ENCODE measurements around the gene ATP8A2.

Gene ATP8A2

GRCh38 chr13:26010487-26011207 is 638.9 kb downstream of the ATP8A2 start:
- Mint-ChIP-seq H3K36me3 (ENCODE audit: insufficient read depth) (no peaks in the 10 kb centered on the region), H3K9me3 (peaks cover 0 to under 1% of the 10 kb centered on the region in 2 donors), H3K27ac (no peak overlapping the region), H3K27me3 (peaks cover 6 to 19% of the 10 kb centered on the region in 2 donors), H3K4me3 (no peak overlapping the region), H3K4me1 (ENCODE audit: low read depth in 2 of 2) (peaks cover 0 to 2% of the 10 kb centered on the region in 2 donors)
- no peak for ATAC-seq (replicated peaks)
- no peak for DNase-seq

GRCh38 chr13:26011208-26011573 is 639.4 kb downstream of the ATP8A2 start:
- ATAC-seq (replicated peaks), result no peak
- no peak for DNase-seq
- peaks cover 0 to 2% of the 10 kb centered on the region in 2 donors for H3K4me1 Mint-ChIP-seq (ENCODE audit: low read depth in 2 of 2)
- H3K9me3 Mint-ChIP-seq, result no peaks in the 10 kb centered on the region
- H3K4me3 Mint-ChIP-seq, result peak overlapping the region in 1 of 2 donors; percentile 76
- no peaks in the 10 kb centered on the region for H3K36me3 Mint-ChIP-seq (ENCODE audit: insufficient read depth)
- H3K27ac Mint-ChIP-seq, result peak overlapping the region in 1 of 2 donors; percentile 74
- peaks cover 6 to 19% of the 10 kb centered on the region in 2 donors for H3K27me3 Mint-ChIP-seq

GRCh38 chr13:26011996-26012821 is 640.4 kb downstream of the ATP8A2 start:
- peaks cover 0 to 2% of the 10 kb centered on the region in 2 donors for H3K4me1 Mint-ChIP-seq (ENCODE audit: low read depth in 2 of 2)
- H3K27ac Mint-ChIP-seq, result peak overlapping the region; percentile 60 to 74
- DNase-seq, result peak; percentile 23 to 37 (median 29)
- peaks cover 5 to 17% of the 10 kb centered on the region in 2 donors for H3K27me3 Mint-ChIP-seq
- no peaks in the 10 kb centered on the region for H3K36me3 Mint-ChIP-seq (ENCODE audit: insufficient read depth)
- ATAC-seq (replicated peaks), result peak; percentile 95
- peak overlapping the region; percentile 76 to 81 for H3K4me3 Mint-ChIP-seq
- H3K9me3 Mint-ChIP-seq, result no peaks in the 10 kb centered on the region

- H3K27ac Mint-ChIP-seq, result peak overlapping the region; percentile 0 to 74
- H3K4me1 Mint-ChIP-seq (ENCODE audit: low read depth in 2 of 2), result peaks cover 0 to 2% of the 10 kb centered on the region in 2 donors
- no peaks in the 10 kb centered on the region for H3K36me3 Mint-ChIP-seq (ENCODE audit: insufficient read depth)
- DNase-seq (no peak), ATAC-seq (replicated peaks) (no peak)
- peaks cover 0 to 16% of the 10 kb centered on the region in 2 donors for H3K27me3 Mint-ChIP-seq
- H3K4me3 Mint-ChIP-seq, result peak overlapping the region; percentile 76 to 81
- H3K9me3 Mint-ChIP-seq, result no peaks in the 10 kb centered on the region
Observed at GRCh38 chr13:26012995-26013394, 641.2 kb downstream of the ATP8A2 start.

DNA sequence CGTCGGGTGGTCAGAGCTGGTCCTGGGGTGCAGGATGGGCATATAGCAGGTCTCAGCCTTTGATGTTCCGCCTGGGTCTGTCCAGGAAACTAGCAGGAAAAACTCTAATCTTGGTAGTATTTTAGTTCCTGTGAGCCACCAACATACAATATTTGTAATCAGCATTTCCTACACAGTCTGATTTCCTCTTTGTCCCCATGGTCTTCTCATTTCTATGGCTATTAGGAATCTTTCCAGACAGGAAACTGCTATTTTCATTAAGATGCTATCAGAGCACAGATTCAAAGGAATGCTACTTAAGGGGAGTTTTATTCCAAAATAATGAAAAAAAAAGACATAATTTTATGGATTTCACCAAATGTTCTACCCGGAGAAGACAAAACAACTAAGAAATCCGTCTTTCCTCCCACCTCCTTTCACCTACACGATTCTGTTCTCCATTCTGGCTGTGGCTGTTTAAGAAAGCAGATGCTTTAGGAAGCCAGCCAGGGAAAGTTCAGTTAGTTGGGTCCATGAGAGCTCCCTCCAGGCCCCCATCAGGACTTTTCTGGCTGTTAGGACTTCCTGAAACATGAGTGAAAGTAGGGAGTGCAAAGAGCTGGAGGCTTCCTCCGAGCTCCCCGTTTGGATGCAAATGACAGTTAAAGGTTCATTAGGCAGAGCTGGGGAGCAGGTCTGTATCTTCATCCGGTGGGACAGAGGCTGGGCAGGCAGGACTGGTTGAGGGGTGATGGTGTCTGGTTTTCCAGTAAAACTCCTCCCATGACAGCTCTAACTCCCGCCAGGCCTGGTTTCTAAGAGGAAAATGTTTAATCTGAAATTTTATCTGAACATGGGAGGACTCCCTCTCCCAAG is 643.7 kb downstream of the ATP8A2 start:
- no peak overlapping the region for H3K27ac Mint-ChIP-seq
- no peaks in the 10 kb centered on the region for H3K9me3 Mint-ChIP-seq
- H3K4me3 Mint-ChIP-seq, result no peak overlapping the region
- no peaks in the 10 kb centered on the region for H3K36me3 Mint-ChIP-seq (ENCODE audit: insufficient read depth)
- no peak for ATAC-seq (replicated peaks)
- H3K4me1 Mint-ChIP-seq (ENCODE audit: low read depth in 2 of 2), result peaks cover 0 to 2% of the 10 kb centered on the region in 2 donors
- no peak for DNase-seq
- H3K27me3 Mint-ChIP-seq, result peaks cover under 1 to 23% of the 10 kb centered on the region in 2 donors

DNA sequence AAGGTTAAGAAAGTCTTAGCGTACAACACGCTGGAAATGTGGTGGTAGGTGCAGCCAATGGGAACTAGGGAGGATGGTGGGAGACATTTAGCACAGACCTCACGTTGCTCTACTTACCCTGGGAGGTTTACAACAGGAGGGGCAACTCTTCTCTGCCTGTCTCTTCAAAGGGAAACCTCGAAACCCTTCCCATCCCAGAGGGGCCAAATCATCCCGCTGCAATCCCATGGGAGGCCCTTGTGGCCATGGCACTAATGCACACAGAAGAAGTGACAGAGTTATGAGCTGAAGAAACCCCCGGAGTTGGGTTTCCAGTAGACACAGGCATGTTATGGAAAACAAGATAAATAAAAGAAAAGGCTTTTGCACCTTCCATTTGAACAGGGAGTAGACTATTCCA is 644.4 kb downstream of the ATP8A2 start:
- no peak for ATAC-seq (replicated peaks)

GRCh38 chr13:26017196-26017921 is 645.6 kb downstream of the ATP8A2 start:
- Mint-ChIP-seq H3K27me3 (peaks cover 10 to 35% of the 10 kb centered on the region in 2 donors), H3K36me3 (ENCODE audit: insufficient read depth) (no peaks in the 10 kb centered on the region), H3K4me3 (no peak overlapping the region), H3K4me1 (ENCODE audit: low read depth in 2 of 2) (peaks cover 0 to 2% of the 10 kb centered on the region in 2 donors), H3K9me3 (no peaks in the 10 kb centered on the region), H3K27ac (peak overlapping the region in 1 of 2 donors; percentile 39)
- DNase-seq, result no peak
- no peak for ATAC-seq (replicated peaks)

More for the DNA sequence above, 644.4 kb downstream of the ATP8A2 start:
- DNase-seq, result no peak
- H3K9me3 Mint-ChIP-seq, result no peaks in the 10 kb centered on the region
- H3K4me3 Mint-ChIP-seq, result no peak overlapping the region
- no peaks in the 10 kb centered on the region for H3K36me3 Mint-ChIP-seq (ENCODE audit: insufficient read depth)
- H3K4me1 Mint-ChIP-seq (ENCODE audit: low read depth in 2 of 2), result peaks cover 0 to 2% of the 10 kb centered on the region in 2 donors
- peaks cover 8 to 30% of the 10 kb centered on the region in 2 donors for H3K27me3 Mint-ChIP-seq
- no peak overlapping the region for H3K27ac Mint-ChIP-seq

DNA sequence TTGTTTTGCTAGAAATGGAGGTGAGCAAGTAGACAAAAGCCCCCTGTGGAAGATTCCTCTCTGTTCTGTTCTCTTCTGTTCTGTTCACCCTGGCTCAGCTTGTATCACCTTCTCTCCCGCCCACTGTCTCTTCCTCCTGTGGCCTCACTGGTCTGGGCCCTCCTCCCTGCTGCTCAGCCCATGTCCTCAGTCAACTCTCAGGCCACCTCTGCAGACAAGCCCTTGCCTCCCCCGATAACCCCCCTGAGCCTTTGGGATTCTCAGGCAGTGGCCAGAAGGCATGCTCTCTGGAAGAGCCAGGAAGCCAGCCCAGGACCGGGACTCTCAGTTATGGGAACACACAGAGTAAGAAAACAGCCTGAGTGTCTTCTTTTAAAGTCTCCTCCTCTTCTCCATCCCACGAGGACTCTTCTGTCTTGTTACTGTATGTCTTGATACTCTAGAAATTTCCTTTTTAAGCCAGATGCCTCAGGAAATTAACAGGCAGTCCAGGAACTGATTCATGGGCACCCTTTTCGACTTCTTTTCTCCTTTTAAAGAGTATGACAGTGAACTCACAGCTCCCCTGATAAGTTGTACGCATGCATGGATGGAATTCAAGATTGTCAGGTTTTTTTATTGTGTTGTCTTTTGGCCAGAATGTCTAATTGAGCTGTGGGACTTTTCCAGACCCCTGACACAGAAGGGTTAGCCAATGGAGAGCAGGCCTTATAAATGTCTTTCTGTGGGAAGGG is 646.3 kb downstream of the ATP8A2 start:
- Mint-ChIP-seq H3K27ac (peak overlapping the region in 1 of 2 donors; percentile 39), H3K4me1 (ENCODE audit: low read depth in 2 of 2) (peaks cover 0 to 2% of the 10 kb centered on the region in 2 donors), H3K27me3 (peaks cover 10 to 30% of the 10 kb centered on the region in 2 donors), H3K4me3 (no peak overlapping the region), H3K9me3 (no peaks in the 10 kb centered on the region), H3K36me3 (ENCODE audit: insufficient read depth) (no peaks in the 10 kb centered on the region)
- no peak for DNase-seq
- ATAC-seq (replicated peaks), result no peak

DNA sequence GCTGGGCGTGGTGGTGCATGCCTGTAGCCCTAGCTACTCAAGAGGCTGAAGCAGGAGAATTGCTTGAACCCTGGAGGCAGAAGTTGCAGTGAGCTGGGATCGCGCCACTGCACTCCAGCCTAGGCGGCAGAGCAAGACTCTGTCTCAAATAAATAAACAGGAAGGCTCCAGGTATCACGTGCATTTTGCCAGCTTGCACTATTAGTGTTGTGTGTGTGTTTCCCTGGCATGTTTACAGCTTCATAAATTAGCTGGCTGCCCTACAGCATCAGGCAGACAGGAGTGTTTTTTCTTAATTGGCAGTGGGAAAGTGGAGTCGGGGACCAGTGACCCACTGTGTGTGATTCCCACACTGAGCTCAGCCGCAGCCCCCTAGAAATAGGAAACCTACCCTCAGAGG is 647.5 kb downstream of the ATP8A2 start:
- no peaks in the 10 kb centered on the region for H3K9me3 Mint-ChIP-seq
- H3K36me3 Mint-ChIP-seq (ENCODE audit: insufficient read depth), result no peaks in the 10 kb centered on the region
- ATAC-seq (replicated peaks) (no peak), DNase-seq (no peak)
- H3K4me1 Mint-ChIP-seq (ENCODE audit: low read depth in 2 of 2), result no peaks in the 10 kb centered on the region
- H3K27me3 Mint-ChIP-seq, result peaks cover 10 to 25% of the 10 kb centered on the region in 2 donors
- H3K27ac Mint-ChIP-seq, result no peak overlapping the region
- H3K4me3 Mint-ChIP-seq, result no peak overlapping the region

DNA sequence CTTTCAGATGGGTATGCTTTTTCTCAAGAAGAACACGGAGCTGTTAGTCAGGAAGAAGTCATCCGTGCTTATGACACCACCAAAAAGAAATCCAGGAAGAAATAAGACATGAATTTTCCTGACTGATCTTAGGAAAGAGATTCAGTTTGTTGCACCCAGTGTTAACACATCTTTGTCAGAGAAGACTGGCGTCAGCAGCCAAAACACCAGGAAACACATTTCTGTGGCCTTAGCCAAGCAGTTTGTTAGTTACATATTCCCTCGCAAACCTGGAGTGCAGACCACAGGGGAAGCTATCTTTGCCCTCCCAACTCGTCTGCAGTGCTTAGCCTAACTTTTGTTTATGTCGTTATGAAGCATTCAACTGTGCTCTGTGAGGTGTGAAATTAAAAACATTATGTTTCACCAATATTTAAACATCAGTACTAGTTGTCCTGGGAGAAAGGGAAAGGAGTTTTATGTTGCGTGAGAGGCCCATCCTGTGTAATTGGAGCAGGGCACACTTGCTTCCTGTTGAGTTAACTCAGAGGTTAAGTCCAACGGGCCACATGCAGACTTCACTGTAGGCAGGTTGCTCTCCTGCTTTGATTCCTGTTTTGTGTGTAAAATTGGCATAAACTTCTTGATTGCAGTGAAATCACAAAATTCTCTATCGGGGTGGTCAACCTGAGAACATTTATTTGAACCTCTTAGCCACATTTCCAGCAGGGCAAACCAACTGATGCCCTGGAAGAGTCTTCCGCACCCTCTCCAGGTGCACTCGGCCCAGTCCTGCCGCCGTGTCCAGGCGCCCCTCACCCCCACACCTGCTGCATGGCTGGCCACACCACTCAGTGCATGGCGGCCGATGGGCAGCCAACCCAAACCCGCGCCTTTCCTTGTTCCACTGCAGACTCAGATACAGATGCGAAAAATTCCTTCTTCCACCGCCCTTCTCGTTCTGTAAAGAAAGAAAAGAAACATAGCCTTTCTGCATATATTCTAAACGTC is 648.4 kb downstream of the ATP8A2 start:
- no peak overlapping the region for H3K27ac Mint-ChIP-seq
- peaks cover 10 to 35% of the 10 kb centered on the region in 2 donors for H3K27me3 Mint-ChIP-seq
- H3K4me3 Mint-ChIP-seq, result no peak overlapping the region
- DNase-seq, result no peak
- ATAC-seq (replicated peaks), result no peak
- H3K9me3 Mint-ChIP-seq, result no peaks in the 10 kb centered on the region
- no peaks in the 10 kb centered on the region for H3K4me1 Mint-ChIP-seq (ENCODE audit: low read depth in 2 of 2)
- no peaks in the 10 kb centered on the region for H3K36me3 Mint-ChIP-seq (ENCODE audit: insufficient read depth)

- H3K27ac Mint-ChIP-seq, result peak overlapping the region in 1 of 2 donors; percentile 27
- peaks cover 10 to 41% of the 10 kb centered on the region in 2 donors for H3K27me3 Mint-ChIP-seq
- H3K36me3 Mint-ChIP-seq (ENCODE audit: insufficient read depth), result no peaks in the 10 kb centered on the region
- no peaks in the 10 kb centered on the region for H3K4me1 Mint-ChIP-seq (ENCODE audit: low read depth in 2 of 2)
- DNase-seq, result no peak
- no peak for ATAC-seq (replicated peaks)
- no peaks in the 10 kb centered on the region for H3K9me3 Mint-ChIP-seq
- H3K4me3 Mint-ChIP-seq, result no peak overlapping the region
Observed at GRCh38 chr13:26020891-26021290, 649.1 kb downstream of the ATP8A2 start.

All from effector memory CD8-positive, alpha-beta T cell (primary cell).